ENCODE results near the gene STPG4. TPM values are rescaled to one million over a fixed set of nuclear protein-coding genes. Genes with fewer than 3 reads are reported as not detected.

STPG4 gene
- total RNA-seq, 1 donor from 2014 or later = 0.64 TPM

- DNase-seq (ENCODE audit: low read depth) = no peak
- H3K36me3 Mint-ChIP-seq (ENCODE audit: low read depth, unreplicated experiment) = peaks cover 17% of the 10 kb centered on the region
- H3K4me3 ChIP-seq (ENCODE audit: insufficient read depth, low read depth, low read length) = no peak overlapping the region
- H2AFZ ChIP-seq (ENCODE audit: low read depth, low read length) = no peak overlapping the region
- peaks cover 4% of the 10 kb centered on the region for H3K36me3 ChIP-seq (ENCODE audit: insufficient read depth, low read length)
- H3K27ac ChIP-seq (ENCODE audit: low read depth, low read length) = no peak overlapping the region
- peaks cover 32% of the 10 kb centered on the region for H3K4me1 ChIP-seq (ENCODE audit: insufficient read depth, low read length)
- no peak overlapping the region for H3K4me3 Mint-ChIP-seq (ENCODE audit: unreplicated experiment)
- H3K9me3 ChIP-seq (ENCODE audit: insufficient read depth, low read depth, low read length) = no peaks in the 10 kb centered on the region
- peak overlapping the region; percentile 38 for H3K27ac Mint-ChIP-seq (ENCODE audit: unreplicated experiment)
- peaks cover 29% of the 10 kb centered on the region for H3K4me1 Mint-ChIP-seq (ENCODE audit: low read depth, unreplicated experiment)
- no peaks in the 10 kb centered on the region for H3K27me3 ChIP-seq (ENCODE audit: insufficient read depth, low read length)
- no peaks in the 10 kb centered on the region for H3K27me3 Mint-ChIP-seq (ENCODE audit: low read depth, unreplicated experiment)
- H3K9me3 Mint-ChIP-seq (ENCODE audit: unreplicated experiment) = peaks cover 1% of the 10 kb centered on the region
- no peaks in the 10 kb centered on the region for H3K79me2 ChIP-seq (ENCODE audit: insufficient read depth, low read length)
- peak overlapping the region; percentile 14 for H3K4me2 ChIP-seq (ENCODE audit: low read length)
- TF ChIP-seq, protein P1, sequence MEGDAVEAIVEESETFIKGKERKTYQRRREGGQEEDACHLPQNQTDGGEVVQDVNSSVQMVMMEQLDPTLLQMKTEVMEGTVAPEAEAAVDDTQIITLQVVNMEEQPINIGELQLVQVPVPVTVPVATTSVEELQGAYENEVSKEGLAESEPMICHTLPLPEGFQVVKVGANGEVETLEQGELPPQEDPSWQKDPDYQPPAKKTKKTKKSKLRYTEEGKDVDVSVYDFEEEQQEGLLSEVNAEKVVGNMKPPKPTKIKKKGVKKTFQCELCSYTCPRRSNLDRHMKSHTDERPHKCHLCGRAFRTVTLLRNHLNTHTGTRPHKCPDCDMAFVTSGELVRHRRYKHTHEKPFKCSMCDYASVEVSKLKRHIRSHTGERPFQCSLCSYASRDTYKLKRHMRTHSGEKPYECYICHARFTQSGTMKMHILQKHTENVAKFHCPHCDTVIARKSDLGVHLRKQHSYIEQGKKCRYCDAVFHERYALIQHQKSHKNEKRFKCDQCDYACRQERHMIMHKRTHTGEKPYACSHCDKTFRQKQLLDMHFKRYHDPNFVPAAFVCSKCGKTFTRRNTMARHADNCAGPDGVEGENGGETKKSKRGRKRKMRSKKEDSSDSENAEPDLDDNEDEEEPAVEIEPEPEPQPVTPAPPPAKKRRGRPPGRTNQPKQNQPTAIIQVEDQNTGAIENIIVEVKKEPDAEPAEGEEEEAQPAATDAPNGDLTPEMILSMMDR (IDR thresholded peaks at IDR 0.05; ENCODE audit: insufficient read depth, low read depth, low read length) = no peak
- no peak for TF ChIP-seq EZH2 (IDR thresholded peaks at IDR 0.05; ENCODE audit: insufficient read depth, low read length)
- no peak for FAIRE-seq
- no peaks in the 10 kb centered on the region for H4K20me1 ChIP-seq (ENCODE audit: insufficient read depth, low read length)
- H3K9ac ChIP-seq (ENCODE audit: low read length) = peak overlapping the region; percentile 13
Measured at GRCh38 chr2:47063538-47063930, 91.6 kb downstream of the STPG4 start.

- Histone ChIP-seq H3K4me3 (ENCODE audit: insufficient read depth, low read depth, low read length) (no peak overlapping the region), H3K9me3 (ENCODE audit: insufficient read depth, low read depth, low read length) (no peaks in the 10 kb centered on the region), H3K9ac (ENCODE audit: low read length) (peak overlapping the region; percentile 13), H3K27me3 (ENCODE audit: insufficient read depth, low read length) (no peaks in the 10 kb centered on the region), H3K79me2 (ENCODE audit: insufficient read depth, low read length) (no peaks in the 10 kb centered on the region), H3K36me3 (ENCODE audit: insufficient read depth, low read length) (peaks cover 4% of the 10 kb centered on the region), H3K27ac (ENCODE audit: low read depth, low read length) (no peak overlapping the region), H4K20me1 (ENCODE audit: insufficient read depth, low read length) (no peaks in the 10 kb centered on the region), H3K4me1 (ENCODE audit: insufficient read depth, low read length) (peaks cover 37% of the 10 kb centered on the region), H2AFZ (ENCODE audit: low read depth, low read length) (no peak overlapping the region), H3K4me2 (ENCODE audit: low read length) (peak overlapping the region; percentile 14)
- Mint-ChIP-seq H3K27ac (ENCODE audit: unreplicated experiment) (peak overlapping the region; percentile 10), H3K36me3 (ENCODE audit: low read depth, unreplicated experiment) (peaks cover 17% of the 10 kb centered on the region), H3K27me3 (ENCODE audit: low read depth, unreplicated experiment) (no peaks in the 10 kb centered on the region), H3K4me1 (ENCODE audit: low read depth, unreplicated experiment) (peaks cover 35% of the 10 kb centered on the region), H3K9me3 (ENCODE audit: unreplicated experiment) (peaks cover 1% of the 10 kb centered on the region), H3K4me3 (ENCODE audit: unreplicated experiment) (no peak overlapping the region)
- no peak for DNase-seq (ENCODE audit: low read depth)
- FAIRE-seq = peak; percentile 43
- no peak for TF ChIP-seq EZH2 (IDR thresholded peaks at IDR 0.05; ENCODE audit: insufficient read depth, low read length)
Measured at GRCh38 chr2:47062681-47063537, 92.2 kb downstream of the STPG4 start.

- H3K9ac ChIP-seq (ENCODE audit: low read length) = no peak overlapping the region
- H3K36me3 Mint-ChIP-seq (ENCODE audit: low read depth, unreplicated experiment) = peaks cover 19% of the 10 kb centered on the region
- H3K4me1 Mint-ChIP-seq (ENCODE audit: low read depth, unreplicated experiment) = peaks cover 40% of the 10 kb centered on the region
- peaks cover 3% of the 10 kb centered on the region for H3K36me3 ChIP-seq (ENCODE audit: insufficient read depth, low read length)
- no peak overlapping the region for H3K27ac ChIP-seq (ENCODE audit: low read depth, low read length)
- H3K27me3 ChIP-seq (ENCODE audit: insufficient read depth, low read length) = no peaks in the 10 kb centered on the region
- H2AFZ ChIP-seq (ENCODE audit: low read depth, low read length) = no peak overlapping the region
- TF ChIP-seq, protein P1 (IDR thresholded peaks at IDR 0.05; ENCODE audit: insufficient read depth, low read depth, low read length) = no peak
- no peak for TF ChIP-seq EZH2 (IDR thresholded peaks at IDR 0.05; ENCODE audit: insufficient read depth, low read length)
- peaks cover 45% of the 10 kb centered on the region for H3K4me1 ChIP-seq (ENCODE audit: insufficient read depth, low read length)
- H4K20me1 ChIP-seq (ENCODE audit: insufficient read depth, low read length) = no peaks in the 10 kb centered on the region
- DNase-seq (ENCODE audit: low read depth) (no peak), FAIRE-seq (no peak)
- H3K4me3 Mint-ChIP-seq (ENCODE audit: unreplicated experiment) = no peak overlapping the region
- H3K9me3 Mint-ChIP-seq (ENCODE audit: unreplicated experiment) = peaks cover 1% of the 10 kb centered on the region
- H3K4me3 ChIP-seq (ENCODE audit: insufficient read depth, low read depth, low read length) = no peak overlapping the region
- no peak overlapping the region for H3K27ac Mint-ChIP-seq (ENCODE audit: unreplicated experiment)
- H3K79me2 ChIP-seq (ENCODE audit: insufficient read depth, low read length) = no peaks in the 10 kb centered on the region
- H3K27me3 Mint-ChIP-seq (ENCODE audit: low read depth, unreplicated experiment) = no peaks in the 10 kb centered on the region
- no peaks in the 10 kb centered on the region for H3K9me3 ChIP-seq (ENCODE audit: insufficient read depth, low read depth, low read length)
- no peak overlapping the region for H3K4me2 ChIP-seq (ENCODE audit: low read length)
Measured at GRCh38 chr2:47061944-47062678, 93.0 kb downstream of the STPG4 start.

Measured in astrocyte (in vitro differentiated cells and primary cell).